Endothelial cell of hepatic sinusoid (primary cell): ENCODE results near the gene B4GALT6.

ENCODE experiments used
- in situ Hi-C: cut with HindIII; loops from 2 replicates; pipeline ENCODE4 v1.10.0; 2017; ENCODE audit warnings: low sequenced_read_pairs

Gene B4GALT6

DNA sequence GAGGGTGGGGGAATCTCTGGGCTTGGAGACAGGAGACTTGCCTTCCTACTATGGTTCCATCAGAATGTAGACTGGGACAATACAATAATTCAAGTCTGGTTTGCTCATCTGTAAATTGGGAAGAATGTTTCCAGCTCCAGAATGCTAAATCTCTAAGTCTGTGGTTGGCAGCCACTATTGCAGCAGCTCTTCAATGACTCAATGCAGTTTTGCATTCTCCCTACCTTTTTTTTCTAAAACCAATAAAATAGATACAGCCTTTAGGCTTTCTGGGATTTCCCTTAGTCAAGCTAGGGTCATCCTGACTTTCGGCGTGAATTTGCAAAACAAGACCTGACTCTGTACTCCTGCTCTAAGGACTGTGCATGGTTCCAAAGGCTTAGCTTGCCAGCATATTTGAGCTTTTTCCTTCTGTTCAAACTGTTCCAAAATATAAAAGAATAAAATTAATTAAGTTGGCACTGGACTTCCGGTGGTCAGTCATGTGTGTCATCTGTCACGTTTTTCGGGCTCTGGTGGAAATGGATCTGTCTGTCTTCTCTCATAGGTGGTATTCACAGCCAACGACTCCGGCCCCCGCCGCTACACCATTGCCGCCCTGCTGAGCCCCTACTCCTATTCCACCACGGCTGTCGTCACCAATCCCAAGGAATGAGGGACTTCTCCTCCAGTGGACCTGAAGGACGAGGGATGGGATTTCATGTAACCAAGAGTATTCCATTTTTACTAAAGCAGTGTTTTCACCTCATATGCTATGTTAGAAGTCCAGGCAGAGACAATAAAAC, 86.2 kb downstream of the B4GALT6 start:
- in situ Hi-C loops: no loop called here

DNA sequence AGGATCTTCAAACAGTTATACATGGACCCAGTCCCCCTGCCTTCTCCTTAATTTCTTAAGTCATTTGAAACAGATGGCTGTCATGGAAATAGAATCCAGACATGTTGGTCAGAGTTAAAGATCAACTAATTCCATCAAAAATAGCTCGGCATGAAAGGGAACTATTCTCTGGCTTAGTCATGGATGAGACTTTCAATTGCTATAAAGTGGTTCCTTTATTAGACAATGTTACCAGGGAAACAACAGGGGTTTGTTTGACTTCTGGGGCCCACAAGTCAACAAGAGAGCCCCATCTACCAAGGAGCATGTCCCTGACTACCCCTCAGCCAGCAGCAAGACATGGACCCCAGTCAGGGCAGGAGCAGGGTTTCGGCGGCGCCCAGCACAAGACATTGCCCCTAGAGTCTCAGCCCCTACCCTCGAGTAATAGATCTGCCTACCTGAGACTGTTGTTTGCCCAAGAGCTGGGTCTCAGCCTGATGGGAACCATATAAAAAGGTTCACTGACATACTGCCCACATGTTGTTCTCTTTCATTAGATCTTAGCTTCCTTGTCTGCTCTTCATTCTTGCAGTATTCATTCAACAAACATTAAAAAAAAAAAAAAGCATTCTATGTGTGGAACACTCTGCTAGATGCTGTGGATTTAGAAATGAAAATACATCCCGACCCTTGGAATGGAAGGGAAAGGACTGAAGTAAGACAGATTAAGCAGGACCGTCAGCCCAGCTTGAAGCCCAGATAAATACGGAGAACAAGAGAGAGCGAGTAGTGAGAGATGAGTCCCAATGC, 88.1 kb downstream of the B4GALT6 start:
- in situ Hi-C loops: no loop called here

DNA sequence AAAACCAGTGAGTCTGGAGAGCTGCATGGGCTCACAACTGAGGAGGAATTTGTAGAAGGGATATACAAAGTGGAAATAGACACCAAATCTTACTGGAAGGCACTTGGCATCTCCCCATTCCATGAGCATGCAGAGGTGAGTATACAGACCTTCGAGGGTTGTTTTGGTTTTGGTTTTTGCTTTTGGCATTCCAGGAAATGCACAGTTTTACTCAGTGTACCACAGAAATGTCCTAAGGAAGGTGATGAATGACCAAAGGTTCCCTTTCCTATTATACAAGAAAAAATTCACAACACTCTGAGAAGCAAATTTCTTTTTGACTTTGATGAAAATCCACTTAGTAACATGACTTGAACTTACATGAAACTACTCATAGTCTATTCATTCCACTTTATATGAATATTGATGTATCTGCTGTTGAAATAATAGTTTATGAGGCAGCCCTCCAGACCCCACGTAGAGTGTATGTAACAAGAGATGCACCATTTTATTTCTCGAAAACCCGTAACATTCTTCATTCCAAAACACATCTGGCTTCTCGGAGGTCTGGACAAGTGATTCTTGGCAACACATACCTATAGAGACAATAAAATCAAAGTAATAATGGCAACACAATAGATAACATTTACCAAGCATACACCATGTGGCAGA, 89.1 kb downstream of the B4GALT6 start:
- in situ Hi-C loops: no loop called here

DNA sequence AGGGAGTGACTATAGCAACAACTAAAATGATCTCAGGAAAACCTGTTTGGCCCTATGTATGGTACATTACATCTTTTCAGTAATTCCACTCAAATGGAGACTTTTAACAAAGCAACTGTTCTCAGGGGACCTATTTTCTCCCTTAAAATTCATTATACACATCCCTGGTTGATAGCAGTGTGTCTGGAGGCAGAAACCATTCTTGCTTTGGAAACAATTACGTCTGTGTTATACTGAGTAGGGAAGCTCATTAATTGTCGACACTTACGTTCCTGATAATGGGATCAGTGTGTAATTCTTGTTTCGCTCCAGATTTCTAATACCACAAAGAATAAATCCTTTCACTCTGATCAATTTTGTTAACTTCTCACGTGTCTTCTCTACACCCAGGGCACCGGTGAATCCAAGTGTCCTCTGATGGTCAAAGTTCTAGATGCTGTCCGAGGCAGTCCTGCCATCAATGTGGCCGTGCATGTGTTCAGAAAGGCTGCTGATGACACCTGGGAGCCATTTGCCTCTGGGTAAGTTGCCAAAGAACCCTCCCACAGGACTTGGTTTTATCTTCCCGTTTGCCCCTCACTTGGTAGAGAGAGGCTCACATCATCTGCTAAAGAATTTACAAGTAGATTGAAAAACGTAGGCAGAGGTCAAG, 91.7 kb downstream of the B4GALT6 start:
- in situ Hi-C loops: no loop called here

DNA sequence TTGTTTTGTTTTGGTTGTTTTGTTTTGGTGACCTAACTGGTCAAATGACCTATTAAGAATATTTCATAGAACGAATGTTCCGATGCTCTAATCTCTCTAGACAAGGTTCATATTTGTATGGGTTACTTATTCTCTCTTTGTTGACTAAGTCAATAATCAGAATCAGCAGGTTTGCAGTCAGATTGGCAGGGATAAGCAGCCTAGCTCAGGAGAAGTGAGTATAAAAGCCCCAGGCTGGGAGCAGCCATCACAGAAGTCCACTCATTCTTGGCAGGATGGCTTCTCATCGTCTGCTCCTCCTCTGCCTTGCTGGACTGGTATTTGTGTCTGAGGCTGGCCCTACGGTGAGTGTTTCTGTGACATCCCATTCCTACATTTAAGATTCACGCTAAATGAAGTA, 92.8 kb downstream of the B4GALT6 start, which contains the start of gene TTR:
Gene TTR (plus strand): TSS at position 250 of the 400 bp plus-strand sequence. CDS start 26 bp downstream, at position 276.
- in situ Hi-C loops: no loop called here

DNA sequence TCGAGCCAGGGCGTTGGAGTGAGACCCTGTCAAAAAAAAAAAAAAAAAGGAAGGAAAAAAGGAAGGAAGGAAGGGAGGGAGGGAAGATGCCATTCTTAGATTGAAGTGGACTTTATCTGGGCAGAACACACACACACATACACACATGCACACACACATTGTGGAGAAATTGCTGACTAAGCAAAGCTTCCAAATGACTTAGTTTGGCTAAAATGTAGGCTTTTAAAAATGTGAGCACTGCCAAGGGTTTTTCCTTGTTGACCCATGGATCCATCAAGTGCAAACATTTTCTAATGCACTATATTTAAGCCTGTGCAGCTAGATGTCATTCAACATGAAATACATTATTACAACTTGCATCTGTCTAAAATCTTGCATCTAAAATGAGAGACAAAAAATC, 93.3 kb downstream of the B4GALT6 start:
- in situ Hi-C loops: no loop called here

DNA sequence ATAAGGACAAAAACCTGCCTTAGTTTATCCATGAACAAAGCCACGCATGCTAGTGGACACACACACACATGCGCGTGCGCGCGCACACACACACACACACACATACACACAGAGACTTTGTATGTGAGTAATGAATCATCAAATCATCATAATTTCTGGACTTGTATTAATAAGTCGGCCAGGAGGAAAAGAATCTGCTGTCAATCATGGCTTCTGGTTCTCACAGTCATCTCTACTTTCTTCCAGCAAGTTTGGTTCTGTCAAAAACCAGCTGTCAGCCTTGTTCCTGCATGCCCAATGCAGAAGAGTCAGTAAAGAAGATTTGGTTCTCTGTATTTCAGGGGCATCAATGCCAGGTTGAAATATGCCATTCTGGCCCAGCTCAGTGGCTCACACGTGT, 93.8 kb downstream of the B4GALT6 start:
- in situ Hi-C loops: no loop called here

DNA sequence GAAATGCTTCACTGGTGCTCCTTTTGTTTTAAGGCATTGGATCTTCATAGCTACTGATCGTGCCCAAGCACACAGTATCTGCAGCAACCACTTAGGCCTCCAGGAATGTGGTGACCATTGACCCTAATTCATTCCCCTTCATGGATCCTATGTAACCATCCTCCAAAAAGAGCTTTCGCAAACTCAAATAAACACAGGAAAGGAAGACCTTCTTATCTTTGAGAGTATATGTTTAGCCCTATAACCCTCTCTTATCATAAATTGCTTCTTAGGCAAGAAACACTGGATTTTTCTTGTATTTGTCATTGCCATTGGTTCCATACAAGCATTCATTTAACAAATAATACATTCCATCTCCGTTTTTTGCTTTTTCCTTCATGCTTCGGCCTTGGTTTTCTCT, 96.9 kb downstream of the B4GALT6 start:
- in situ Hi-C loops: no loop called here

DNA sequence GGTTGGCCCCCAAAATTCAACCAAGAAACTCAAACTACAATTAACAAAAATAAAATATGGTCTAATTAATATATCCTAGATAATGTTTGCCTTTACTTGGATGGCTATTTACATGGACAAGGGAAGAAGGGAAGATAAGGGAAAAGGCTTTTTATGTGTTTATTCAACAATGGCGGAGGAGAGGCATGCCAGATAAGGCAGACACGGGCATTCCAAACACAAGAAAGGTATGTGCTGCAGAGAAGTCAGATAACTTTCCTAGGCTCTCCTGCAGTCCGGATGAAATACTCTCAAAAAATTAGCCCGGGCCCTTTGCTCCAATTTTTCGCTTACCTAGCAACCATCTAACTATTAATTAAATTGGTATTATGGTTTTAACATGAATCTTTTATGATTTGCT, 97.8 kb downstream of the B4GALT6 start:
- in situ Hi-C loops: no loop called here

DNA sequence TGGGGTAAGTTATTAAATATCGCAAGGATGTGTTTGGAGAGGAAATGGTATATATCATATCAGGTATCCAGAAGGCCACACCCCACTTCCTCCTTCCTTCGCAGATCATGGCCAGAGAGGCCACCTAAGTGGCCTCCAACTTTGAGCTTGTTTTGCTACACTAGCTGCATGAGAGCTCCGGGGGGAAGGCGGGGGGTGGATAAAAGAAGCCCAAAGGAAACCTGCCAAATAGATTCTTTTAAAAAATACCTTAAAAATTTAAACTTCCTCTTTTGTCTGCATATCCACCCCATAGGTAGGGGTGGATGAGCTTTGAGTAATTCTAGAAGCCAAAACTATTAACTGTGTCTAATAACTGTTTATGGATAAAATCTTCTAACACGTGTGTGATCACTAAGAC, 98.4 kb downstream of the B4GALT6 start:
- in situ Hi-C loops: no loop called here

DNA sequence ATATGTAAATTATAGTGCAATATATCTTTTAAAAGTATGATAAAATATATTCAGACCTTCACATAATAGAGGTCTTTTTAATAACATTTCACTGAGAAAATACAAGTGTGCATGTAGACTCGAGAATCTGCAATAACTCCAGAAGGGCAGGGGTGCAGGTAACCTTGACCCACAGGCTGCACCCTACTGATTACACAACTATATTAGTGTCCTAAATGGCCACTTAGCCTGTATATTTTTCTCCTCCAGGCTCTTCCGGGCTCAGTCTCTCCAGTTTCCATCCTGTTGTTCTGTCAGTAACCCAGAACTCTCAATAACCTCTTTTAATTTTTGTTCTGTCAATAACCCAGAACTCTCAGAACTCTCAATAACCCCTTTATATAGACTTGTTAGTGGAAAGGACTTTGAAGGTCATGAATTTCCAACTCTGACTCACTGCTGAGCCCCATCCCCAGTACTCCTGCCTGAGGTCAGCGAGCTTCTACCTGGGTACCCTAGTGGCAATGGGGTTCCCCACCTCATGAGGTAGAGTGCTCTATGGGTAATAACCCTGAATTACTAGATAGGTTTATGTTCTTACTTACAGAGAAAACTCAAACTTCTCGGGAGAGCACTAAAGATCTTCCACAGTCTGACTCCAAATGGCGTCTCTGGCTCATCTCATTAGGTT, 101.1 kb downstream of the B4GALT6 start:
- in situ Hi-C loops: no loop called here

DNA sequence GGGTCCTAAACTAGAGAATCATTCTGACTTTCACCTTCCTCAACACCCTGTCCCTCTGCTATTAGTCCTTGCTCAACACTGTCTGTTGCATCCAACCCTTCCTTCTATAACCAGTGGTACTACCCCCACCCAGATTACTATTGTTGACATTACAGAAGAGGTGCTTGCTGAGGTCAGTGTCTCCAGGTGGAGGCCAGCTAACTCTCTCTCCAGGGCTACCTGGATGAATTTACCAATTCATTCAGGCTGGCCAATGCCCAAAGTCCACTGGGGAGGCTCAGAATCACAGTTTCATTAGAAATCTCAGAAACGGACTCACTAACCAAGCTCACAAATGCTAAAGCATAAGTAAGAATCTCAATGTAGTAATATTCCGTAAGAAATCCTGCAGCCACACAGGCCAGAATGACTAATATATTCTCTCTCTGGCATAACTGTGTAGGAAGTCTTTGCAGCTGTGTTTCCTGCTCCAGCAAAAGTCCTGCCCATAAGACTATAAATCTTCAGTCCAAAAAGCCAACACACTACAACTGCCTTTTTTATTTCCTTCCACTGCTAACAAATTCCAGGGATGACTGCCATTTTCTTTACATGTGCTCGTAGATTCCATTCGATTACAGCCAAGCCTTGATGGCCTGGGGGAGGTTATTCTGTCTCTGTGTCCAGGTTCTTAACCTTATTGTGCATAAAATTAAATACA, 102.7 kb downstream of the B4GALT6 start:
- in situ Hi-C loops: no loop called here

DNA sequence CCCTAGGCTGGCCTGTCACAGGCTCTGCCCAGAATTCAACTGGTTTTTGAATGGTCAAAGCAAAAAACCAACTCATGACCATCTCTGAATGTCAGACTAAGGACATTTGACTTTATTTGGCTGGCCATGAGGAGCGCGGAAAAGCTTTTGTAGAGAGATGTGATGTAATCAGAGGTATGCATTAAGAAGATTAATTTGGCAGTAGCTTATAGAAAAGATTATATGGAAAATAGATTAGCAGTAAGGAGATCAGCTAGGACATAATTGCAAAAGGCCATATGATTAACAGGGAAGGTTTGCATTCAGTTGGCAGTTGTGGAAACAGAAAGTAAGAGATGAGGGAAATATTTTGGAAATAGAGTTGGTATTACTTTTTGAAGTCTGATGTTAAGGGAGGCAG, 105.0 kb downstream of the B4GALT6 start:
- in situ Hi-C loops: no loop called here

DNA sequence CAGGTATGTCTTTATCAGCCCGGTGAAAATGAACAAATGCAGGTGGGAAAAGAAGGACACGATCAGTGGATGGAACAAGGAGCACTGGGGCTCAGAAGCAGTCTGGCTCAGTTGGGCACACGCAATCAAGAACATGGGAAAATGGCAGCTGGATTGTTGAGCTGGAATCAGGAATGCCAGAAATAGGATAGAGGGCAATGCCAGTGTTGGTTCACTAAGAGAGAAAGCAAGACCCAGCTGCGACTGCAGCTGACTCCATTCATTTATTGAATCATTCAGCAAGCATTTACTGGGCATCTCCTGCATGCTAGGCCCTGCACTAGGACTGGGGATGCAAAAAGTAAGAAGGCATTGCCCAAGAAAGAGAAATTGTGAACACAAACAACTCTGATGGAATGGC, 106.3 kb downstream of the B4GALT6 start:
- in situ Hi-C loops: no loop called here

DNA sequence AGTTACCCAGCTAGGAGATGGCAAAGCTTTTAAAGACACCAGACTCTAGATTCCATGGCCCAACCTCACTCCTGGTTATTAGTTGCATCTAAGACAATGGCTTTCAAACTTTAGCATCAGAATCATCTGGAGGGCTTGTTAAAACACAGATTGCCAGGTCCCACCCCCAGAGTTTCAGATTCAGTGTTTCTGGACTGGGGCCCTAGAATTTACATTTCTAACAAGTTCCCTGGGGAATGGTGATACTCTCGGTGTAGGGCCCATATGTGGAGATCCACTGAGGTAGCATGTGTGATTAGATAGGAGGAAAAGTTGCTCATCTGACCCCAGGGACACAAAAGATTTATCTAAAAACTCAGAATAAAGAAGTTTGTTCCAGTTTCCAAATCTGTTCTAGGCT, 107.2 kb downstream of the B4GALT6 start:
- in situ Hi-C loops: no loop called here

DNA sequence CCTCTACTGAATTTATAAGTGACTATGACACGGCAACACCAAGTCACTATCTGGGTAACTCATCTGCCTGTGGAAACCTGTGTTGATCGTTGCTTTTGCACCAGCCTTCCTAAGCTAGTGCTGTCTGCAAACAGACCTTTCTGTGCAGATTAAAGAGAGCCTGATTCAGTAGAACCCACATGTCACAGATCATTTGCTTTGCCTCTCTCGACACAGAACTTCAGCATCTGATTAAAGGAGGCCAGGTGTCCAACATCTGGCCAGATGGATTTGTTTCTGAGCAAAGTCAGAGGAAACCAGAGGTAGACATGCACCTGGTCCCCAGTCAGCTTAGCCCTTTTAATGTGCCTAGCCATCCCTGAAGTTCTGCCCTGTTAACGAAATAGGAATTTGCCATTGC, 107.7 kb downstream of the B4GALT6 start:
- in situ Hi-C loops: no loop called here

DNA sequence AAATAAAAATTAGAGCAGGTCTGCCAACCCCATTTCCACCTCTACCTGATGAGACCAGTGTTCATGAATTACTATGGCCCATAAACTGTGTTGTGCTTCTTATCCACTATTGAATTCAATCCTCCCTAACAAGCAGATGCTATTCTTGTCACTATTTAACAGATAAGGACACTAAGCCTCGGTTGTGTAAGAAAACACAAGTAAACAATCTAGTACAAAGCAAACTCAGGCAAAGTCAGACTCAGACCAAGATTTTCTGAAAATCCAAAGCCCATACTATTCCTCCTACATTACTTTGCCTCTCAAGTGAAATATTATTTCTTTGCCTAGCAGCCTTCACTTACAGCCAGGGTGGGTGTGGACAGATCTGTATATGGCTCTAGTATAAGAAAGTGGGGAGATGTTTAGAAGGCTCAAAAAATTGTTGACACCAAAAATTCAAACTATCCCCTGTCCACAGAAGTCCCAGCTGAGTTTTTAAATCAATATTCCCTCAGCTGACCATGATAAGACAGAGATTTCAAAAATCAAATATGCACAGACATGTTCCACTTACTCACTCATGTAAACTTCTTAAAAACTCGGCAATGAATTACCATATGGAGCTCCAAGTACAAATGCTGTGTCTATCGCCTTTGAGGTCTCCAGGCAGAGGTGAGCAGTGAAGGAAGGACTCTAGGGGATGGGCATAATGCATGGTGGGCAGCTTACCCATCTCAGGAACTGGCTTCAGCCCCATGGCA, 108.7 kb downstream of the B4GALT6 start:
- in situ Hi-C loops: no loop called here

DNA sequence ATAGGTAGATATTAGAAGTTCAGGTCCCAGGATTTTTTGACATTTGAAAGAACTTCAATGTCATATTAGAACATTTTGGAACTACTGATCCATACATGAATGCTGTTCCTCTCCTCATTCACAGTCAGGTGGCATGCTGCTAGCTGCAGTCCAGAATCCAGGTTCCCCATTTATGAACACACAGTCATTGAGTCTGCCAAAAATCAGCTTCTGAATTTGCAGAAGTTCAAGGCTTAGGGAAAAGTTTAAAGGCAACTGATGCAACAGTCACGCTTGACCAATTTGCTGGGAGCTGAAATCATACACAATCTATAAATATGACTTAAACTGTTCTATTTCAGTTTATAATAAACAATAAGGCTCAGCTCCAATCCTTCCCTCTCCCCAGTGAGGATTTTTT, 110.0 kb downstream of the B4GALT6 start:
- in situ Hi-C loops: no loop called here
